ENCODE data around the gene C4B. TPM values are rescaled to one million over a fixed set of nuclear protein-coding genes. Genes with fewer than 3 reads are reported as not detected.

The C4B gene
- total RNA-seq, 1 experiment from 2014 or later: 6.3 TPM

DNA sequence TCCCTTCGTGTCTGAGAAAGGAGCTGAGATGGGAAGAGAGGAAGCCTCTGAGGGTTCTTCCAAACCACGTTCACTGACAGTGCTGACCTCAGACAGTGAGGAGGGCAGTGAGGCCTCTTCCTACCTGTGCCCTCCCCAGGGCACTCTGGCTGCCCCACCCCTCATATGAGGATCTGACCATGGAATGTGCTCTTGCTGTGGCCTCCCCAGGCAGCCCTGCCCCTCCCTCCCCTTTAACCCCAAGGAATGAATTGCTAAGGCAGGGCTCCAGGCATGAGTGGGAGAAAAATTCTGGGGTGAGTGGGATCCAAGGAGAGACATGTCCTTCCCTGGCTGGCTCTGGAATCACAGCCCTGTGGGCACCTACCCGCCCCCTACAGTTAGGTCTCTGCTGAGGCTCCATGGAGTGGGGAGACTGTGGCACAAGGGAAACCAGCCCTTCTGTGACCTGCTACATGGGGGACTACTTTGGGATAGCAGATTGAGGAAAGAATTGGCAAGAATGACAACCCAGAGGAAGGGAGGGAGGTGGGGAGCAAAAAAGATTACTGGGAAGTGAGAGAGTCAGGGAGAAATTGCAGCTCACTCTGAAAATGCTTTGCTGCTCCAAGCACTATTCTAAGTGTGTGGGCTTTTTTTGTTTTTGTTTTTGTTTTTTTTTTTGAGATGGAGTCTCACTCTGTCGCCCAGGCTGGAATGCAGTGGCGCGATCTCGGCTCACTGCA lies 65.1 kb downstream of the C4B start:
- Histone ChIP-seq H3K4me2 (ENCODE audit: low read length) (0 out of 2 replicates have a peak overlapping the region, but pooled peaks have one; percentile 12), H3K36me3 (ENCODE audit: control insufficient read depth in 1 of 2, insufficient read depth in 2 of 2, low read length in 2 of 2) (no peaks in the 10 kb centered on the region), H3K27me3 (ENCODE audit: insufficient read depth, low read length) (no peaks in the 10 kb centered on the region), H3K79me2 (ENCODE audit: insufficient read depth, low read length) (no peaks in the 10 kb centered on the region), H3K27ac (ENCODE audit: low read depth, low read length) (no peak overlapping the region), H4K20me1 (ENCODE audit: insufficient read depth) (no peaks in the 10 kb centered on the region), H3K9me3 (ENCODE audit: control insufficient read depth in 1 of 2, insufficient read depth in 1 of 2, low read depth in 1 of 2, low read length in 2 of 2) (no peaks in the 10 kb centered on the region), H3K9ac (ENCODE audit: low read length) (no peak overlapping the region), H2AFZ (ENCODE audit: low read depth, low read length, poor library complexity, severe bottlenecking) (no peak overlapping the region), H3K4me3 (replicated peaks in 1 of 2; ENCODE audit: low read depth in 1 of 2, low read length in 2 of 2) (no peak overlapping the region), H3K9me2 (ENCODE audit: insufficient read depth) (no peaks in the 10 kb centered on the region), H3K4me1 (ENCODE audit: control insufficient read depth in 1 of 2, insufficient read depth in 2 of 2, low read length in 2 of 2) (peaks cover 3 to 42% of the 10 kb centered on the region in 2 experiments; a peak in 3 of 4 replicates)
- TF ChIP-seq SIN3A (IDR thresholded peaks at IDR 0.05; ENCODE audit: low read depth): no peak
- TF ChIP-seq, protein P1, sequence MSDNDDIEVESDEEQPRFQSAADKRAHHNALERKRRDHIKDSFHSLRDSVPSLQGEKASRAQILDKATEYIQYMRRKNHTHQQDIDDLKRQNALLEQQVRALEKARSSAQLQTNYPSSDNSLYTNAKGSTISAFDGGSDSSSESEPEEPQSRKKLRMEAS (IDR thresholded peaks at IDR 0.05): no peak
- TF ChIP-seq, protein P2, sequence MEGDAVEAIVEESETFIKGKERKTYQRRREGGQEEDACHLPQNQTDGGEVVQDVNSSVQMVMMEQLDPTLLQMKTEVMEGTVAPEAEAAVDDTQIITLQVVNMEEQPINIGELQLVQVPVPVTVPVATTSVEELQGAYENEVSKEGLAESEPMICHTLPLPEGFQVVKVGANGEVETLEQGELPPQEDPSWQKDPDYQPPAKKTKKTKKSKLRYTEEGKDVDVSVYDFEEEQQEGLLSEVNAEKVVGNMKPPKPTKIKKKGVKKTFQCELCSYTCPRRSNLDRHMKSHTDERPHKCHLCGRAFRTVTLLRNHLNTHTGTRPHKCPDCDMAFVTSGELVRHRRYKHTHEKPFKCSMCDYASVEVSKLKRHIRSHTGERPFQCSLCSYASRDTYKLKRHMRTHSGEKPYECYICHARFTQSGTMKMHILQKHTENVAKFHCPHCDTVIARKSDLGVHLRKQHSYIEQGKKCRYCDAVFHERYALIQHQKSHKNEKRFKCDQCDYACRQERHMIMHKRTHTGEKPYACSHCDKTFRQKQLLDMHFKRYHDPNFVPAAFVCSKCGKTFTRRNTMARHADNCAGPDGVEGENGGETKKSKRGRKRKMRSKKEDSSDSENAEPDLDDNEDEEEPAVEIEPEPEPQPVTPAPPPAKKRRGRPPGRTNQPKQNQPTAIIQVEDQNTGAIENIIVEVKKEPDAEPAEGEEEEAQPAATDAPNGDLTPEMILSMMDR (IDR thresholded peaks at IDR 0.05 in 2 of 3, conservative IDR thresholded peaks at IDR 0.05 in 1 of 3; ENCODE audit: borderline replicate concordance in 1 of 3, insufficient read depth in 1 of 3, low read depth in 2 of 3, low read length in 2 of 3): no peak
- no peak for TF ChIP-seq ZNF274 (IDR thresholded peaks at IDR 0.05; ENCODE audit: low read depth, low read length)
- TF ChIP-seq FOSL1 (IDR thresholded peaks at IDR 0.05; ENCODE audit: low read depth): no peak
- TF ChIP-seq SRF (IDR thresholded peaks at IDR 0.05; ENCODE audit: low read depth): no peak
- TF ChIP-seq, protein P3, sequence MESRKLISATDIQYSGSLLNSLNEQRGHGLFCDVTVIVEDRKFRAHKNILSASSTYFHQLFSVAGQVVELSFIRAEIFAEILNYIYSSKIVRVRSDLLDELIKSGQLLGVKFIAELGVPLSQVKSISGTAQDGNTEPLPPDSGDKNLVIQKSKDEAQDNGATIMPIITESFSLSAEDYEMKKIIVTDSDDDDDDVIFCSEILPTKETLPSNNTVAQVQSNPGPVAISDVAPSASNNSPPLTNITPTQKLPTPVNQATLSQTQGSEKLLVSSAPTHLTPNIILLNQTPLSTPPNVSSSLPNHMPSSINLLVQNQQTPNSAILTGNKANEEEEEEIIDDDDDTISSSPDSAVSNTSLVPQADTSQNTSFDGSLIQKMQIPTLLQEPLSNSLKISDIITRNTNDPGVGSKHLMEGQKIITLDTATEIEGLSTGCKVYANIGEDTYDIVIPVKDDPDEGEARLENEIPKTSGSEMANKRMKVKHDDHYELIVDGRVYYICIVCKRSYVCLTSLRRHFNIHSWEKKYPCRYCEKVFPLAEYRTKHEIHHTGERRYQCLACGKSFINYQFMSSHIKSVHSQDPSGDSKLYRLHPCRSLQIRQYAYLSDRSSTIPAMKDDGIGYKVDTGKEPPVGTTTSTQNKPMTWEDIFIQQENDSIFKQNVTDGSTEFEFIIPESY (IDR thresholded peaks at IDR 0.05; ENCODE audit: extremely low read depth, insufficient replicate concordance, low read length): no peak
- no peak for TF ChIP-seq POLR2AphosphoS5 (IDR thresholded peaks at IDR 0.05; ENCODE audit: low read depth, low read length)
- intact Hi-C loops (cut with micrococcal nuclease): no loop called here
- POLR2A ChIA-PET: no interaction called here
- CTCF ChIA-PET: no interaction called here
- RAD21 ChIA-PET (ENCODE audit: low non-redundant PET in 1 of 2, low total read pairs in 2 of 2, uncharacterized antibody in 2 of 2, unreplicated experiment in 2 of 2): no interaction called here
- no TSS peak for BruUV-seq (replicated peaks)
- ATAC-seq (peak; percentile 31; the same call in 1 of the 2 replicates), DNase-seq (ENCODE audit: low read depth, low spot score) (no peak)

Data from HCT116 (cell line).